IMR-90 (cell line): Measurements from ENCODE around the gene ZNF592. TPM values are rescaled to one million over a fixed set of nuclear protein-coding genes. Genes with fewer than 3 reads are reported as not detected.

Experiments used
- ATAC-seq: fragments of 200-7000 bp; cut with Tn5 transposase; 2 replicates; pipeline ENCODE4 v1.9.1; 2020; ENCODE audit warnings: low read depth, mild to moderate bottlenecking, moderate library complexity
- BruUV-seq: library from RNA; stranded (reverse); fragments of 400-500 nt; replicated peaks from 2 replicates; lab custom pipeline; 2021; lab: Mats Ljungman, UMichigan
- CTCF ChIA-PET: fragments of 300-600 bp; formaldehyde crosslinking; extraction: SDS; loops from one replicate; lab custom pipeline; 2021; ENCODE audit warnings: antibody characterized with exemption; lab: Yijun Ruan, JAX
- POLR2A ChIA-PET: fragments of 300-600 bp; sonication (Branson Sonifier 250); formaldehyde crosslinking; loops from one replicate; lab custom pipeline; 2022; ENCODE audit warnings: antibody characterized with exemption; ENCODE audit not compliant: unreplicated experiment; lab: Charles Lee
- DNase-seq: peaks from one replicate; pipeline ENCODE4 v3.0.0; 2013
- H2AFZ ChIP-seq: replicated peaks from 2 replicates; pipeline ENCODE3; 2013; ENCODE audit warnings: low read length, mild to moderate bottlenecking; ENCODE audit not compliant: poor library complexity
- H2AK5ac ChIP-seq: 2 replicates; pipeline ENCODE4 v1.6.1; 2013; ENCODE audit warnings: low read depth, low read length, inconsistent platforms
- H2AK9ac ChIP-seq: replicated peaks from 2 replicates; pipeline ENCODE3; 2013; ENCODE audit warnings: mild to moderate bottlenecking, low read depth, low read length, moderate library complexity; ENCODE audit not compliant: poor library complexity
- H2BK120ac ChIP-seq: 2 replicates; pipeline ENCODE4 v1.6.1; 2013; ENCODE audit warnings: low read depth, low read length, inconsistent platforms
- H2BK15ac ChIP-seq: 3 replicates; pipeline ENCODE4 v1.6.1; 2013; ENCODE audit warnings: low read depth, low read length, inconsistent platforms
- H2BK20ac ChIP-seq: 2 replicates; pipeline ENCODE4 v1.6.1; 2013; ENCODE audit warnings: low read depth, mild to moderate bottlenecking, inconsistent platforms, low read length, moderate library complexity
- H2BK5ac ChIP-seq: 2 replicates; pipeline ENCODE4 v1.6.1; 2013; ENCODE audit warnings: mild to moderate bottlenecking, low read depth, low read length, inconsistent platforms; ENCODE audit not compliant: poor library complexity, severe bottlenecking
- H3K14ac ChIP-seq: replicated peaks from 2 replicates; pipeline ENCODE4 v1.6.1; 2013; ENCODE audit warnings: low read depth, low read length, inconsistent platforms
- H3K18ac ChIP-seq: 2 replicates; pipeline ENCODE4 v1.6.1; 2013; ENCODE audit warnings: low read depth, low read length, control low read depth
- H3K23ac ChIP-seq: 2 replicates; pipeline ENCODE4 v1.6.1; 2013; ENCODE audit warnings: low read depth, low read length, inconsistent platforms
- H3K27ac ChIP-seq: 2 replicates; pipeline ENCODE4 v1.5.1; 2013; ENCODE audit warnings: mild to moderate bottlenecking, control low read depth, low read length; ENCODE audit not compliant: insufficient read depth
- H3K27me3 ChIP-seq: 2 replicates; pipeline ENCODE4 v1.6.1; 2013; ENCODE audit warnings: low read length; ENCODE audit not compliant: control insufficient read depth, insufficient read depth
- H3K36me3 ChIP-seq: 2 replicates; pipeline ENCODE4 v1.6.1; 2013; ENCODE audit warnings: low read length, mixed read lengths; ENCODE audit not compliant: control insufficient read depth, insufficient read depth
- H3K4ac ChIP-seq: 2 replicates; pipeline ENCODE4 v1.6.1; 2013; ENCODE audit warnings: low read depth, low read length, inconsistent platforms
- H3K4me1 ChIP-seq: 2 replicates; pipeline ENCODE4 v1.6.1; 2013; ENCODE audit warnings: low read length, mixed read lengths; ENCODE audit not compliant: control insufficient read depth, insufficient read depth
- H3K4me2 ChIP-seq: 2 replicates; pipeline ENCODE4 v1.6.1; 2013; ENCODE audit warnings: low read depth, mild to moderate bottlenecking, control low read depth, low read length, moderate library complexity
- H3K4me3 ChIP-seq: 2 replicates; pipeline ENCODE4 v1.5.1; 2013; ENCODE audit warnings: low read depth, mild to moderate bottlenecking, control low read depth, low read length, moderate library complexity; ENCODE audit not compliant: insufficient read depth
- H3K56ac ChIP-seq: 2 replicates; pipeline ENCODE4 v1.6.1; 2013; ENCODE audit warnings: low read length, inconsistent platforms; ENCODE audit not compliant: insufficient read depth; ENCODE audit errors: extremely low read depth
- H3K79me1 ChIP-seq, 2 experiments: 2 replicates each; pipeline ENCODE4 v1.6.1; 2013; ENCODE audit warnings: low read length in 2 of 2, inconsistent platforms in 1 of 2, low read depth in 1 of 2
- H3K9ac ChIP-seq: 2 replicates; pipeline ENCODE4 v1.6.1; 2013; ENCODE audit warnings: low read depth, low read length, control low read depth
- H3K9me1 ChIP-seq: 2 replicates; pipeline ENCODE4 v1.6.1; 2013; ENCODE audit warnings: low read length, inconsistent platforms; ENCODE audit not compliant: insufficient read depth
- H3K9me3 ChIP-seq: 2 replicates; pipeline ENCODE4 v1.6.1; 2013; ENCODE audit warnings: low read length; ENCODE audit not compliant: control insufficient read depth, insufficient read depth
- H4K20me1 ChIP-seq: 2 replicates; pipeline ENCODE4 v1.6.1; 2013; ENCODE audit warnings: low read length, inconsistent platforms; ENCODE audit not compliant: insufficient read depth
- H4K5ac ChIP-seq: 2 replicates; pipeline ENCODE4 v1.6.1; 2013; ENCODE audit warnings: mild to moderate bottlenecking, low read depth, low read length, control low read depth
- H4K8ac ChIP-seq, 2 experiments: 2 replicates each; pipeline ENCODE4 v1.6.1; 2013; ENCODE audit warnings: low read depth in 2 of 2, low read length in 2 of 2, control low read depth in 1 of 2, inconsistent platforms in 1 of 2
- H4K91ac ChIP-seq: 2 replicates; pipeline ENCODE4 v1.6.1; 2013; ENCODE audit warnings: low read depth, low read length, inconsistent platforms; ENCODE audit not compliant: insufficient read depth
- CEBPB ChIP-seq: IDR thresholded peaks from 2 replicates; pipeline ENCODE4 v1.6.1; 2012; ENCODE audit warnings: low read depth, low read length, improper control_type of control experiment
- CHD1 ChIP-seq: IDR thresholded peaks from 2 replicates; pipeline ENCODE4 v1.6.1; 2012; ENCODE audit warnings: low read depth, low read length, improper control_type of control experiment
- CTCF ChIP-seq: conservative IDR thresholded peaks from 2 replicates; pipeline ENCODE4 v1.5.1; 2012; ENCODE audit warnings: mild to moderate bottlenecking, low read depth, low read length, improper control_type of control experiment
- MAFK ChIP-seq: IDR thresholded peaks from 2 replicates; pipeline ENCODE4 v1.6.1; 2012; ENCODE audit warnings: low read depth, low read length, improper control_type of control experiment
- MAZ ChIP-seq: IDR thresholded peaks from 2 replicates; pipeline ENCODE4 v1.6.1; 2012; ENCODE audit warnings: low read depth, mild to moderate bottlenecking, low read length, improper control_type of control experiment, moderate library complexity, borderline replicate concordance
- MXI1 ChIP-seq: IDR thresholded peaks from 2 replicates; pipeline ENCODE4 v1.6.1; 2012; ENCODE audit warnings: low read depth, mild to moderate bottlenecking, low read length, moderate library complexity, borderline replicate concordance
- NFE2L2 ChIP-seq: fragments of 150-350 bp; IDR thresholded peaks from 2 replicates; pipeline ENCODE4 v1.6.1; 2016; ENCODE audit warnings: low read depth, mild to moderate bottlenecking, low read length
- POLR2A ChIP-seq: IDR thresholded peaks from 2 replicates; pipeline ENCODE4 v1.6.1; 2012; ENCODE audit warnings: mild to moderate bottlenecking, low read depth, low read length
- RCOR1 ChIP-seq: IDR thresholded peaks from 2 replicates; pipeline ENCODE4 v1.6.1; 2012; ENCODE audit warnings: mild to moderate bottlenecking, low read length, improper control_type of control experiment; ENCODE audit not compliant: insufficient replicate concordance
- RFX5 ChIP-seq: IDR thresholded peaks from 2 replicates; pipeline ENCODE4 v1.8.0; 2012; ENCODE audit warnings: low read depth, mild to moderate bottlenecking, low read length, moderate library complexity
- SMC3 ChIP-seq: fragments of 150-350 bp; IDR thresholded peaks from 2 replicates; pipeline ENCODE4 v1.6.1; 2016; ENCODE audit warnings: low read depth, mild to moderate bottlenecking, antibody characterized with exemption, low read length, moderate library complexity
- USF2 ChIP-seq: fragments of 150-350 bp; IDR thresholded peaks from 2 replicates; pipeline ENCODE4 v1.6.1; 2017; ENCODE audit warnings: mild to moderate bottlenecking, antibody characterized with exemption, low read length, low read depth
- WGBS, 2 experiments: methylation state at CpG; one replicate each; pipeline versions ENCODE4 v1.1.5 to v1.1.7; 2013; ENCODE audit warnings: missing lambda C conversion rate in 2 of 2; ENCODE audit not compliant: insufficient read length in 1 of 2; ENCODE audit errors: extremely low coverage in 2 of 2; 5-methylcytosine and 5-hydroxymethylcytosine counted together
- dilution Hi-C: fragments of 300-500 bp; cut with HindIII; formaldehyde crosslinking; loops from one replicate; pipeline ENCODE4 v1.14.3; 2018; ENCODE audit warnings: low sequenced_read_pairs; ENCODE audit not compliant: unreplicated experiment
- in situ Hi-C: fragments of 300-500 bp; cut with MboI; formaldehyde crosslinking; loops from 3 replicates; pipeline ENCODE4 v1.14.3; 2019; ENCODE audit warnings: low sequenced_read_pairs, inconsistent platforms, mixed read lengths
- intact Hi-C: fragments of 100-400 bp; cut with micrococcal nuclease; formaldehyde crosslinking; loops from 2 replicates; pipeline ENCODE4 v1.10.0; 2022
- polyA plus RNA-seq, 3 experiments: library from polyadenylated mRNA; depleted of rRNA; stranded (reverse); fragments of >200 nt; gene quantifications; 2 replicates each; pipeline ENCODE4 v1.2.3, GENCODE V29; 2012; ENCODE audit warnings: low replicate concordance in 1 of 3
- total RNA-seq: library from RNA; depleted of rRNA; stranded (reverse); fragments of >200 nt; gene quantifications from 2 replicates; pipeline ENCODE4 v1.2.3, GENCODE V29; 2012
- TF ChIP-seq, protein P1 (sequence below): fragments of 150-350 bp; IDR thresholded peaks from 2 replicates; pipeline ENCODE4 v1.6.1; 2016; ENCODE audit warnings: low read depth, mild to moderate bottlenecking, low read length, moderate library complexity, borderline replicate concordance

ZNF592 gene
- total and polyA plus RNA-seq, 2 of the 4 experiments (the other 2 are of a cell fraction) = 4.3 to 10.2 TPM

- Histone ChIP-seq H2BK5ac (peak overlapping the region; percentile 34), H3K4me1 (peaks cover 2% of the 10 kb centered on the region; the same call in 1 of the 2 replicates), H3K36me3 (no peaks in the 10 kb centered on the region), H2BK15ac (no peak overlapping the region; the same call in 2 of the 3 replicates), H2BK120ac (0 out of 2 replicates have a peak overlapping the region, but pooled peaks have one; percentile 19), H3K18ac (peak overlapping the region; percentile 37; the same call in 1 of the 2 replicates), H2AFZ (peak overlapping the region; percentile 93), H2AK9ac (no peak overlapping the region), H2AK5ac (no peak overlapping the region), H3K79me1 (no peaks in the 10 kb centered on the region), H3K14ac (peak overlapping the region; percentile 78), H3K27ac (no peak overlapping the region), H3K4ac (peak overlapping the region; percentile 70; the same call in 1 of the 2 replicates), H3K4me2 (no peak overlapping the region), H4K8ac (peak overlapping the region; percentile 77; a peak in 3 of 4 replicates), H4K5ac (peak overlapping the region; percentile 46), H4K20me1 (no peaks in the 10 kb centered on the region), H3K9me3 (no peaks in the 10 kb centered on the region), H3K56ac (no peak overlapping the region), H3K9ac (no peak overlapping the region), H3K23ac (peak overlapping the region; percentile 78; the same call in 1 of the 2 replicates), H3K27me3 (no peaks in the 10 kb centered on the region), H3K9me1 (0 out of 2 replicates have a peak, but pooled peaks cover 8% of the 10 kb centered on the region), H2BK20ac (no peak overlapping the region), H4K91ac (peak overlapping the region; percentile 61), H3K4me3 (no peak overlapping the region)
- ChIA-PET POLR2A (no interaction called here), CTCF (interaction anchor here (0.6 kb wide), 1 partner anchor 40 kb away, joined by 3 read pairs; no protein-coding TSS in a partner anchor)
- TF ChIP-seq CHD1 (no peak), POLR2A (no peak), SMC3 (no peak), MAZ (no peak), MXI1 (no peak), NFE2L2 (no peak), CEBPB (no peak), USF2 (no peak), CTCF (no peak), RCOR1 (no peak), RFX5 (no peak), MAFK (no peak)
- TF ChIP-seq, protein P1, sequence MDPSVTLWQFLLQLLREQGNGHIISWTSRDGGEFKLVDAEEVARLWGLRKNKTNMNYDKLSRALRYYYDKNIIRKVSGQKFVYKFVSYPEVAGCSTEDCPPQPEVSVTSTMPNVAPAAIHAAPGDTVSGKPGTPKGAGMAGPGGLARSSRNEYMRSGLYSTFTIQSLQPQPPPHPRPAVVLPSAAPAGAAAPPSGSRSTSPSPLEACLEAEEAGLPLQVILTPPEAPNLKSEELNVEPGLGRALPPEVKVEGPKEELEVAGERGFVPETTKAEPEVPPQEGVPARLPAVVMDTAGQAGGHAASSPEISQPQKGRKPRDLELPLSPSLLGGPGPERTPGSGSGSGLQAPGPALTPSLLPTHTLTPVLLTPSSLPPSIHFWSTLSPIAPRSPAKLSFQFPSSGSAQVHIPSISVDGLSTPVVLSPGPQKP = no peak
- ATAC-seq (0 out of 2 replicates have a peak, but pooled peaks have one; percentile 37), DNase-seq (peak; percentile 15)
- WGBS, 2 experiments = no CpG with 5 or more reads among the region's 1 CpG
- BruUV-seq = no TSS peak
- dilution Hi-C loops = no loop called here
- intact Hi-C loops = no loop called here
- in situ Hi-C loops = no loop called here
Observed at GRCh38 chr15:84725001-84725491, 23.3 kb upstream of the ZNF592 start.
